SK-N-SH (cell line): Measurements from ENCODE around the gene TCEA2. TPM values are rescaled to one million over a fixed set of nuclear protein-coding genes. Genes with fewer than 3 reads are reported as not detected.

Experiments
- CTCF ChIA-PET: fragments of 300-600, 350-600 bp; formaldehyde crosslinking; extraction: SDS; loops from one replicate; lab custom pipeline; 2021; lab: Yijun Ruan, JAX
- POLR2A ChIA-PET: fragments of 350-600 bp; sonication (Branson Sonifier 250); formaldehyde crosslinking; extraction: SDS; loops from one replicate; lab custom pipeline; 2020; ENCODE audit warnings: antibody characterized with exemption, inconsistent platforms; lab: Yijun Ruan, JAX
- DNase-seq: peaks from one replicate; pipeline ENCODE4 v3.0.0; 2012
- H2AFZ ChIP-seq: fragments of 200-600 bp; sonication (generic); 2 replicates; pipeline ENCODE4 v1.8.1; 2016; ENCODE audit warnings: antibody characterized with exemption, mild to moderate bottlenecking, low read depth
- H3F3A ChIP-seq: fragments of 200-600 bp; sonication (generic); replicated peaks from 2 replicates; pipeline ENCODE3; 2016; ENCODE audit warnings: antibody characterized with exemption, mild to moderate bottlenecking; ENCODE audit not compliant: insufficient read depth
- H3K27ac ChIP-seq, 2 experiments: fragments of 200-500 bp in 1 of 2; fragments of 200-600 bp in 1 of 2; sonication (Bioruptor generic) in 1 of 2; sonication (generic), shearing (Covaris generic) in 1 of 2; 2 replicates each; pipeline versions ENCODE4 v1.5.1 to v1.6.1; 2014 to 2016; ENCODE audit warnings: low read depth in 2 of 2, inconsistent platforms in 1 of 2, low read length in 1 of 2, mild to moderate bottlenecking in 1 of 2, mixed read lengths in 1 of 2
- H3K27me3 ChIP-seq: fragments of 200-600 bp; sonication (generic), shearing (Covaris generic); 2 replicates; pipeline ENCODE4 v1.6.1; 2016; ENCODE audit warnings: mixed run types; ENCODE audit not compliant: insufficient read depth
- H3K36me3 ChIP-seq, 2 experiments: fragments of 200-500 bp in 1 of 2; fragments of 200-600 bp in 1 of 2; sonication (Bioruptor generic) in 1 of 2; sonication (generic) in 1 of 2; replicated peaks in 1 of 2; 2 replicates each; pipeline versions ENCODE3 to v1.5.1; 2014 to 2016; ENCODE audit warnings: low read length in 1 of 2, mild to moderate bottlenecking in 1 of 2; ENCODE audit not compliant: insufficient read depth in 2 of 2, control insufficient read depth in 1 of 2
- H3K4me1 ChIP-seq, 2 experiments: fragments of 200-500 bp in 1 of 2; fragments of 200-600 bp in 1 of 2; sonication (Bioruptor generic) in 1 of 2; sonication (generic), shearing (Covaris generic) in 1 of 2; 2 replicates each; pipeline versions ENCODE4 v1.5.1 to v1.6.1; 2014 to 2016; ENCODE audit warnings: low read depth in 1 of 2, low read length in 1 of 2, mixed run types in 1 of 2; ENCODE audit not compliant: insufficient read depth in 2 of 2, control insufficient read depth in 1 of 2
- H3K4me2 ChIP-seq: fragments of 200-600 bp; sonication (generic), shearing (Covaris generic); 2 replicates; pipeline ENCODE4 v1.6.1; 2017; ENCODE audit warnings: mixed run types
- H3K4me3 ChIP-seq, 2 experiments: fragments of 200-500 bp in 1 of 2; fragments of 200-600 bp in 1 of 2; sonication (Bioruptor generic) in 1 of 2; sonication (generic), shearing (Covaris generic) in 1 of 2; 2 replicates each; pipeline versions ENCODE4 v1.5.1 to v1.8.1; 2014 to 2016; ENCODE audit warnings: low read depth in 2 of 2, inconsistent platforms in 1 of 2, low read length in 1 of 2, mild to moderate bottlenecking in 1 of 2, mixed read lengths in 1 of 2, moderate library complexity in 1 of 2
- H3K79me2 ChIP-seq: fragments of 200-600 bp; sonication (generic); 2 replicates; pipeline ENCODE4 v1.8.1; 2017; ENCODE audit warnings: mild to moderate bottlenecking; ENCODE audit not compliant: insufficient read depth
- H3K9ac ChIP-seq: fragments of 200-600 bp; sonication (generic); 2 replicates; pipeline ENCODE4 v1.6.1; 2017; ENCODE audit warnings: mixed run types
- H3K9me2 ChIP-seq: fragments of 200-600 bp; sonication (generic); 2 replicates; pipeline ENCODE4 v1.6.1; 2017; ENCODE audit warnings: mixed run types
- H3K9me3 ChIP-seq: fragments of 200-600 bp; sonication (generic); 2 replicates; pipeline ENCODE4 v1.6.1; 2017; ENCODE audit warnings: mixed run types, mild to moderate bottlenecking, moderate library complexity
- H4K20me1 ChIP-seq: fragments of 200-600 bp; sonication (generic); 2 replicates; pipeline ENCODE4 v1.6.1; 2017; ENCODE audit warnings: mild to moderate bottlenecking, mixed run types; ENCODE audit not compliant: insufficient read depth
- ELF1 ChIP-seq: IDR thresholded peaks from 2 replicates; pipeline ENCODE4 v1.4.0; 2012
- EP300 ChIP-seq, 2 experiments: IDR thresholded peaks; 2 replicates each; pipeline versions ENCODE4 v1.4.0 to v1.6.1; 2012; ENCODE audit warnings: borderline replicate concordance in 1 of 2, low read depth in 1 of 2, low read length in 1 of 2
- FOSL2 ChIP-seq: IDR thresholded peaks from 2 replicates; pipeline ENCODE4 v1.4.0; 2012; ENCODE audit warnings: low read depth, mild to moderate bottlenecking, moderate library complexity, borderline replicate concordance
- FOXJ3 ChIP-seq: sonication (generic); formaldehyde crosslinking; IDR thresholded peaks from 2 replicates; pipeline ENCODE4 v1.5.1; 2020; ENCODE audit warnings: mild to moderate bottlenecking, missing genetic modification reagents
- GABPA ChIP-seq: IDR thresholded peaks from 2 replicates; pipeline ENCODE4 v1.4.0; 2012; ENCODE audit warnings: low read depth, mild to moderate bottlenecking
- IRF3 ChIP-seq: fragments of 150-350 bp; IDR thresholded peaks from 2 replicates; pipeline ENCODE4 v1.6.1; 2016; ENCODE audit warnings: mild to moderate bottlenecking, low read depth, low read length
- MEF2A ChIP-seq: IDR thresholded peaks from 2 replicates; pipeline ENCODE4 v1.4.0; 2012; ENCODE audit warnings: low read depth, borderline replicate concordance
- MXI1 ChIP-seq: IDR thresholded peaks from 2 replicates; pipeline ENCODE4 v1.6.1; 2012; ENCODE audit warnings: mild to moderate bottlenecking, low read depth, low read length, improper control_type of control experiment
- NFIC ChIP-seq: IDR thresholded peaks from 2 replicates; pipeline ENCODE4 v1.4.0; 2012; ENCODE audit warnings: borderline replicate concordance
- POLR2AphosphoS5 ChIP-seq: IDR thresholded peaks from 2 replicates; pipeline ENCODE4 v1.6.1; 2012; ENCODE audit warnings: low read depth, low read length
- RAD21 ChIP-seq: IDR thresholded peaks from 2 replicates; pipeline ENCODE4 v1.6.1; 2012; ENCODE audit warnings: mild to moderate bottlenecking, low read length
- RCOR1 ChIP-seq: fragments of 150-350 bp; IDR thresholded peaks from 2 replicates; pipeline ENCODE4 v1.6.1; 2017; ENCODE audit warnings: antibody characterized with exemption, low read length
- RFX5 ChIP-seq: IDR thresholded peaks from 2 replicates; pipeline ENCODE4 v1.6.1; 2012; ENCODE audit warnings: mild to moderate bottlenecking, improper control_type of control experiment, low read length
- SIN3A ChIP-seq: IDR thresholded peaks from 2 replicates; pipeline ENCODE4 v1.6.1; 2012; ENCODE audit warnings: low read depth, mild to moderate bottlenecking, low read length, moderate library complexity, borderline replicate concordance
- SMC3 ChIP-seq: IDR thresholded peaks from 2 replicates; pipeline ENCODE4 v1.6.1; 2012; ENCODE audit warnings: low read depth, low read length, improper control_type of control experiment
- TAF1 ChIP-seq: IDR thresholded peaks from 2 replicates; pipeline ENCODE4 v1.6.1; 2012; ENCODE audit warnings: low read depth, mild to moderate bottlenecking, low read length, moderate library complexity, borderline replicate concordance
- TEAD4 ChIP-seq: IDR thresholded peaks from 2 replicates; pipeline ENCODE4 v1.4.0; 2012; ENCODE audit warnings: mild to moderate bottlenecking, borderline replicate concordance; ENCODE audit not compliant: insufficient read depth
- YY1 ChIP-seq: IDR thresholded peaks from 2 replicates; pipeline ENCODE4 v1.4.0; 2012; ENCODE audit warnings: low read depth, mild to moderate bottlenecking
- WGBS: methylation state at CpG from one replicate; pipeline ENCODE4 v1.1.6; 2017; ENCODE audit warnings: low lambda C conversion rate; 5-methylcytosine and 5-hydroxymethylcytosine counted together
- polyA plus RNA-seq, 3 experiments: library from polyadenylated mRNA; depleted of rRNA; stranded (reverse); fragments of >200 nt; gene quantifications; 2 replicates each; pipeline ENCODE4 v1.2.3, GENCODE V29; 2012
- TF ChIP-seq, protein P1 (sequence below): fragments of 200-600 bp; sonication (generic); IDR thresholded peaks from 2 replicates; pipeline ENCODE4 v1.6.1; 2017; ENCODE audit warnings: antibody characterized with exemption, mild to moderate bottlenecking, moderate library complexity

TCEA2 gene
- polyA plus RNA-seq, 1 of the 3 experiments (the other 2 are of a cell fraction): 98.9 TPM

DNA sequence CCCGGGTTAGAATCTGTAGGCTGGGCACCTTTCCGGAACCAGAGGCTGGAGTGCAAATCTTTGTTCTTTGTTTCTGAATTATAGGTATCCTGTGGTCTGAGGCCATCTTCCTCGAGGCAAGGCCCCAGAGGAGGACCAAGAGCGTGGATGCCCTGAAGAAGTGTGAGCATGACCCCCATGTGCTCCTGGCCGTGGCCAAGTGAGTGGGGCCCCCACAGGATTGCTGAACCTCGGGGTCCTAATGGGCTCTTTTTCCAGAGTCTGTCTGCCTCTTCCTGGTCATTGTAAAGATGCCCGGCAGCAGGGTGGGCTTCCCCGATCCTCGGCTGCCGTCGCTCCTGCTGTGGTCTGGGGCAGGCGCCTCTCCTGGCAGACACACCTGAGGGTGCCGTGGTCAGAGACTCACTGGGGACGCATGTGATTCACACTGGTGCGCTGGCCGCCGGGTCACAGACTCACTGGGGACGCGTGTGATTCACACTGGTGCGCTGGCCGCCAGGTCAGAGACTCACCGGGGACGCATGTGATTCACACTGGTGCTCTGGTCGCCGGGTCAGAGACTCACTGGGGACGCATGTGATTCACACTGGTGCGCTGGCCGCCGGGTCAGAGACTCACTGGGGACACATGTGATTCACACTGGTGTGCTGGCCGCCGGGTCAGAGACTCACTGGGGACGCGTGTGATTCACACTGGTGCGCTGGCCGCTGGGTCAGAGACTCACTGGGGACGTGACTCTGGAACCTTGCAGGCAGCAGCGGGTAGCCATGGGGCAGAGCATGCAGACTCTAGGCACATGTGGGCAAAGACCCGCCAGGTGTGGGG lies 33.5 kb upstream of the TCEA2 start:
- Histone ChIP-seq H3K4me3 (no peak overlapping the region), H3K9ac (no peak overlapping the region), H3K27ac (no peak overlapping the region), H3K79me2 (no peaks in the 10 kb centered on the region), H3K4me2 (no peak overlapping the region), H3K4me1 (peaks cover 0 to 28% of the 10 kb centered on the region in 2 experiments; a peak in 1 of 4 replicates), H3K36me3 (peaks cover 17 to 70% of the 10 kb centered on the region in 2 experiments), H3K9me3 (no peaks in the 10 kb centered on the region), H3F3A (no peaks in the 10 kb centered on the region), H2AFZ (no peak overlapping the region), H4K20me1 (0 out of 2 replicates have a peak, but pooled peaks cover 2% of the 10 kb centered on the region), H3K9me2 (no peaks in the 10 kb centered on the region), H3K27me3 (no peaks in the 10 kb centered on the region)
- TF ChIP-seq NFIC (no peak), SIN3A (no peak), TEAD4 (no peak), IRF3 (no peak)
- TF ChIP-seq, protein P1, sequence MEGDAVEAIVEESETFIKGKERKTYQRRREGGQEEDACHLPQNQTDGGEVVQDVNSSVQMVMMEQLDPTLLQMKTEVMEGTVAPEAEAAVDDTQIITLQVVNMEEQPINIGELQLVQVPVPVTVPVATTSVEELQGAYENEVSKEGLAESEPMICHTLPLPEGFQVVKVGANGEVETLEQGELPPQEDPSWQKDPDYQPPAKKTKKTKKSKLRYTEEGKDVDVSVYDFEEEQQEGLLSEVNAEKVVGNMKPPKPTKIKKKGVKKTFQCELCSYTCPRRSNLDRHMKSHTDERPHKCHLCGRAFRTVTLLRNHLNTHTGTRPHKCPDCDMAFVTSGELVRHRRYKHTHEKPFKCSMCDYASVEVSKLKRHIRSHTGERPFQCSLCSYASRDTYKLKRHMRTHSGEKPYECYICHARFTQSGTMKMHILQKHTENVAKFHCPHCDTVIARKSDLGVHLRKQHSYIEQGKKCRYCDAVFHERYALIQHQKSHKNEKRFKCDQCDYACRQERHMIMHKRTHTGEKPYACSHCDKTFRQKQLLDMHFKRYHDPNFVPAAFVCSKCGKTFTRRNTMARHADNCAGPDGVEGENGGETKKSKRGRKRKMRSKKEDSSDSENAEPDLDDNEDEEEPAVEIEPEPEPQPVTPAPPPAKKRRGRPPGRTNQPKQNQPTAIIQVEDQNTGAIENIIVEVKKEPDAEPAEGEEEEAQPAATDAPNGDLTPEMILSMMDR: no peak
- ChIA-PET CTCF (interaction anchor here (1.1 to 5.7 kb wide), 2 partner anchors 9 to 10 kb away, joined by 7 to 74 read pairs; no protein-coding TSS in a partner anchor), POLR2A (no interaction called here)
- DNase-seq: no peak
- 97% methylated on average over 15 of the region's 38 CpGs for WGBS

DNA sequence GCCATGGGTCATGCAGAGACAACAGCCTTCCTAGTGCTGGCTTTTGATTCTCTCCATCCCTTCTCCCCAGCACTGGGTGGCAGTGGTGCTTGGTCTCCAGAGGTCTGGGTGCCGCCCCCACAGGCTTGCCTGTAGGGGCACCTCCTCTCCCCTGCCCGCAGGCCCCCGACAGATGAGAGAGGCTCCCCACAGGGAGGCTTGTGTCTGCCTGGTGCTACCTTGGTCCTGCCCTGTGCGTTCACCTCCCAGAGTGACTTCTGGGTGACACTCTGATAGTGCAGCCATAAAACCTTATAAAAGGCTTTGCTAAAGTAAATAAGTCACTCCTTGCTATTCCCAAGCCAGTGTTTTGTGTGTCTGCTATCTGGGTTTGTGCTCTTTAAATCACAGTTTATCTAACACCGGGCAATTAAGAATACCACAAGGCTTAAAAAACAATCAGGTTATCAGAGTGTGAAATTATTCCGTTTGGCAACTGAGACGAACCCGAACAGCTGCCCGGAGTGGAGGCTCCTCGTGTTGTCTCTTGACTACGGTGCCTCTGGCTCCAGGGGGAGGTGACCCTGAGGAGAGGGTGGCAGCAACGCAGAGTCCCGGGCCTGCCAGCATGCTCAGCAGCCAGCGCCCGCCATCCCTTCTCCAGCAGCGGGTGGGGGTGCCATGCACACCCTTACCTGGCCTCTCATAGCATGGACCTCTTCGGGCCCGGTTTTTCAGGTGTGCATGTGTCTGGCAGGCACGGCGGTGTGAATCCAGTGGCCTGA lies 32.4 kb upstream of the TCEA2 start:
- WGBS: 91% methylated on average over 11 of the region's 20 CpGs
- no peak overlapping the region for H3K4me2 ChIP-seq
- H3K36me3 ChIP-seq: peaks cover 14 to 68% of the 10 kb centered on the region in 2 experiments
- no peak overlapping the region for H3K27ac ChIP-seq
- DNase-seq: no peak
- H3K4me3 ChIP-seq: no peak overlapping the region
- H3K9ac ChIP-seq: no peak overlapping the region
- peaks cover 0 to 17% of the 10 kb centered on the region in 2 experiments; a peak in 1 of 4 replicates for H3K4me1 ChIP-seq
- no peak overlapping the region for H2AFZ ChIP-seq
- ChIA-PET POLR2A (no interaction called here), CTCF (interaction anchor here (1.1 kb wide), 1 partner anchor 8 kb away, joined by 7 read pairs; no protein-coding TSS in a partner anchor)
- no peaks in the 10 kb centered on the region for H3F3A ChIP-seq
- H3K9me3 ChIP-seq: no peaks in the 10 kb centered on the region
- H3K9me2 ChIP-seq: no peaks in the 10 kb centered on the region
- H3K79me2 ChIP-seq: no peaks in the 10 kb centered on the region
- no peaks in the 10 kb centered on the region for H3K27me3 ChIP-seq
- H4K20me1 ChIP-seq: 0 out of 2 replicates have a peak, but pooled peaks cover 2% of the 10 kb centered on the region
- TF ChIP-seq MEF2A (no peak), YY1 (no peak), RFX5 (no peak), ELF1 (no peak), RCOR1 (no peak), GABPA (no peak), TAF1 (no peak), MXI1 (no peak), IRF3 (no peak), RAD21 (no peak), POLR2AphosphoS5 (no peak), EP300 (IDR thresholded peaks at IDR 0.05; ENCODE audit: borderline replicate concordance in 1 of 2, low read depth in 1 of 2, low read length in 1 of 2) (no peak), SMC3 (no peak), FOSL2 (no peak), FOXJ3 (CRISPR knock-in tag) (no peak)
- TF ChIP-seq, protein P1: no peak
